ENCODE data around the gene DCLK2. TPM values are rescaled to one million over a fixed set of nuclear protein-coding genes. Genes with fewer than 3 reads are reported as not detected.

Gene DCLK2
- total RNA-seq, result 4.9 TPM
- long read RNA-seq, partial matches to known transcripts, result 6 of 14 reads
- long read RNA-seq, other reads (novel, unspliced or antisense), result 5 of 14 reads

- TF ChIP-seq, protein P1, sequence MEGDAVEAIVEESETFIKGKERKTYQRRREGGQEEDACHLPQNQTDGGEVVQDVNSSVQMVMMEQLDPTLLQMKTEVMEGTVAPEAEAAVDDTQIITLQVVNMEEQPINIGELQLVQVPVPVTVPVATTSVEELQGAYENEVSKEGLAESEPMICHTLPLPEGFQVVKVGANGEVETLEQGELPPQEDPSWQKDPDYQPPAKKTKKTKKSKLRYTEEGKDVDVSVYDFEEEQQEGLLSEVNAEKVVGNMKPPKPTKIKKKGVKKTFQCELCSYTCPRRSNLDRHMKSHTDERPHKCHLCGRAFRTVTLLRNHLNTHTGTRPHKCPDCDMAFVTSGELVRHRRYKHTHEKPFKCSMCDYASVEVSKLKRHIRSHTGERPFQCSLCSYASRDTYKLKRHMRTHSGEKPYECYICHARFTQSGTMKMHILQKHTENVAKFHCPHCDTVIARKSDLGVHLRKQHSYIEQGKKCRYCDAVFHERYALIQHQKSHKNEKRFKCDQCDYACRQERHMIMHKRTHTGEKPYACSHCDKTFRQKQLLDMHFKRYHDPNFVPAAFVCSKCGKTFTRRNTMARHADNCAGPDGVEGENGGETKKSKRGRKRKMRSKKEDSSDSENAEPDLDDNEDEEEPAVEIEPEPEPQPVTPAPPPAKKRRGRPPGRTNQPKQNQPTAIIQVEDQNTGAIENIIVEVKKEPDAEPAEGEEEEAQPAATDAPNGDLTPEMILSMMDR (IDR thresholded peaks at IDR 0.05), result no peak
- H3K27ac ChIP-seq, result peak within 1 kb of the TSS; percentile 75
- H3K4me3 ChIP-seq, result peak within 1 kb of the TSS; percentile 58
- peaks cover 11% of the 10 kb centered on the region for H3K4me1 ChIP-seq
- peak; percentile 85 for DNase-seq
- intact Hi-C loops (cut with DNase I), result no loop called here
- H3K9me3 ChIP-seq, result no peaks in the 10 kb centered on the region
- peak; percentile 88 for ATAC-seq
- no peaks in the 10 kb centered on the region for H3K36me3 ChIP-seq
- H3K27me3 ChIP-seq, result no peaks in the 10 kb centered on the region
Measured at GRCh38 chr4:150078041-150078578, at the start of gene DCLK2. Gene DCLK2, plus strand, starts transcription at chr4:150078445. Its CDS starts 583 bp downstream, at chr4:150079028.

DNA sequence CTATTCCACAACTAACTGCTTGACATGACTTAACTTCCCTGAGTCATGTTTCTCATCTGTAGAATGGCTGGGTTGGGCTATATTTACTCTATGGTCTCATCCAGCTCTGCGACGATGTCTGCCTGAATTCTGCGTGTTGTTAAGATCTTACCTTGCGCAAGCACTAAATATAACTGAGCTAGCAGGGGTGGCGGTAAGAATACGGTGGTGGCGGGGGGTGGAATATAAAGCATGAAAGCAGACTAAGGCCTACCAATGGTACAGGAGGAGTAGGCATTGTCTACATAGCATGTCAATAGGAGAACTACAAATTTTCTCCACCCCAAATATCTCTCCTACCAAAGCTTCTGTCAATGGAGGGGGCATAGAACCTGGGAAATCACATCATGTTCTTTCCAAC, 45.7 kb upstream of the DCLK2 start:
- intact Hi-C loops (cut with DNase I), result no loop called here
- no peak overlapping the region for H3K4me3 ChIP-seq
- H3K36me3 ChIP-seq, result no peaks in the 10 kb centered on the region
- ATAC-seq (no peak), DNase-seq (no peak)
- no peaks in the 10 kb centered on the region for H3K27me3 ChIP-seq
- no peak overlapping the region for H3K27ac ChIP-seq
- H3K9me3 ChIP-seq, result no peaks in the 10 kb centered on the region
- no peaks in the 10 kb centered on the region for H3K4me1 ChIP-seq
- TF ChIP-seq, protein P1 (IDR thresholded peaks at IDR 0.05), result no peak

- ATAC-seq (no peak), DNase-seq (no peak)
- H3K9me3 ChIP-seq, result no peaks in the 10 kb centered on the region
- TF ChIP-seq, protein P1 (IDR thresholded peaks at IDR 0.05), result no peak
- intact Hi-C loops (cut with DNase I), result no loop called here
- H3K27me3 ChIP-seq, result no peaks in the 10 kb centered on the region
- no peaks in the 10 kb centered on the region for H3K4me1 ChIP-seq
- no peak overlapping the region for H3K27ac ChIP-seq
- no peaks in the 10 kb centered on the region for H3K36me3 ChIP-seq
- H3K4me3 ChIP-seq, result no peak overlapping the region
Measured at GRCh38 chr4:150033081-150033480, 45.2 kb upstream of the DCLK2 start.

GRCh38 chr4:150033901-150034300, 44.3 kb upstream of the DCLK2 start:
- Histone ChIP-seq H3K27ac (no peak overlapping the region), H3K4me3 (no peak overlapping the region), H3K4me1 (no peaks in the 10 kb centered on the region), H3K9me3 (no peaks in the 10 kb centered on the region), H3K36me3 (no peaks in the 10 kb centered on the region), H3K27me3 (no peaks in the 10 kb centered on the region)
- no peak for DNase-seq
- no peak for ATAC-seq
- TF ChIP-seq, protein P1 (IDR thresholded peaks at IDR 0.05), result no peak
- intact Hi-C loops (cut with DNase I), result no loop called here

- H3K27me3 ChIP-seq, result peaks cover 5% of the 10 kb centered on the region
- no peaks in the 10 kb centered on the region for H3K4me1 ChIP-seq
- no peaks in the 10 kb centered on the region for H3K9me3 ChIP-seq
- intact Hi-C loops (cut with DNase I), result no loop called here
- DNase-seq, result no peak
- no peak for ATAC-seq
- no peaks in the 10 kb centered on the region for H3K36me3 ChIP-seq
- H3K4me3 ChIP-seq, result no peak overlapping the region
- no peak overlapping the region for H3K27ac ChIP-seq
- TF ChIP-seq, protein P1 (IDR thresholded peaks at IDR 0.05), result no peak
Measured at GRCh38 chr4:150037251-150037856, 40.9 kb upstream of the DCLK2 start.
